ENCODE measurements around the gene NAGPA.

- no peak for TF ChIP-seq POLR2AphosphoS5 (IDR thresholded peaks at IDR 0.05)
- TF ChIP-seq CTCF (IDR thresholded peaks at IDR 0.05; ENCODE audit: poor library complexity, severe bottlenecking): no peak
- no peak for TF ChIP-seq EZH2 (IDR thresholded peaks at IDR 0.05; ENCODE audit: borderline replicate concordance, insufficient read depth, low read length, poor library complexity, severe bottlenecking)
- no peak for TF ChIP-seq RAD21 (conservative IDR thresholded peaks at IDR 0.05)
- TF ChIP-seq SMC3 (conservative IDR thresholded peaks at IDR 0.05; ENCODE audit: poor library complexity): no peak
- no peak for TF ChIP-seq MXI1 (conservative IDR thresholded peaks at IDR 0.05; ENCODE audit: poor library complexity, severe bottlenecking)
These were observed 29.4 kb downstream of the NAGPA start for GRCh38 chr16:5004311-5004710.
